VCaP (cell line): ENCODE data around the gene ATP6V1G3.
"Not testable (repeated sequence)": the region's sequence is repeated elsewhere in the genome, so short reads cannot be mapped to it uniquely, and the experiment has no call there.

ENCODE experiments used
- H3K27ac ChIP-seq: fragments of 450-650 bp; 2 replicates; pipeline ENCODE4 v1.5.1; 2017
- CTCF ChIP-seq: fragments of 450-650 bp; conservative IDR thresholded peaks from 2 replicates; pipeline ENCODE4 v1.5.1; 2017; ENCODE audit warnings: mild to moderate bottlenecking, moderate library complexity

ATP6V1G3 gene

DNA sequence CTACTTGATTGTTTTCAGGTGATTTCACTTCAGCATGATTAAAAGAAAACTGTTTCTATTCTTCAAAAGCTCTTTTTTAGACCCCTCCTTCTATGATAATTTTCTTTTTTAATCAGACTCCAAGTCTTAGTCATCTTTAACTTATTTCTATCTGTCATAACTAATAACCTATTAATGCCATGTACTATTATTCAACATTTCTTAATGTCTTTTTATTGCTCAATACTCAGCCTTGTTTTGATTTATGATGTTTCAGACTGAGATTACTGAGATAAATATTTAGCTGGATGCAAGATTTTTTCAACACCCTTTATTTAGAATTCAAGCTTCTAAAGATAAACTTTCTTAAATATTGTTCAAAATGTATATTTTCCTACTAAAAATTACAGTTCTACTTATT, 53.6 kb downstream of the ATP6V1G3 start:
- TF ChIP-seq CTCF: no peak
- no peak overlapping the region for H3K27ac ChIP-seq

GRCh38 chr1:198483645-198484044, 56.8 kb downstream of the ATP6V1G3 start:
- TF ChIP-seq CTCF: no peak
- H3K27ac ChIP-seq: no peak overlapping the region

DNA sequence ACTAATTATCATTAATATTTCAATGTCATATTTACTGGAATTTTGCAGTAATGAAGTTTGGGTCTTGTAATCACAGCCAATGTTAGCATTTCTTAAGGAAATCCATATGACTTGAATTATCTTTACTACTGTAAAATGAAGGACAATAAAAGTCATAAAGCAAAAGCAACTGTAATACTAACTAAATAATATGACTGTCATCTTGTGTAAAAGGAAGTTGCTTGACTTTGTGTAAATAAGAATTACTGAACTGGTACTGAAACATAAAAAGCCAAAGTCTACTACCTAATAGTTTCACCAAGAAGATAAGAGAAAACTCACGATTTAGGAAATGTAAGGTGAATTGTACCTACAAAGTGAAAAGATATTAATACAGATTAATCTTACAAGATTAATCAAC, 57.5 kb downstream of the ATP6V1G3 start:
- TF ChIP-seq CTCF: no peak

GRCh38 chr1:198481661-198482060, 58.8 kb downstream of the ATP6V1G3 start:
- no peak overlapping the region for H3K27ac ChIP-seq
- TF ChIP-seq CTCF: no peak

More for the DNA sequence above, 57.5 kb downstream of the ATP6V1G3 start:
- no peak overlapping the region for H3K27ac ChIP-seq

DNA sequence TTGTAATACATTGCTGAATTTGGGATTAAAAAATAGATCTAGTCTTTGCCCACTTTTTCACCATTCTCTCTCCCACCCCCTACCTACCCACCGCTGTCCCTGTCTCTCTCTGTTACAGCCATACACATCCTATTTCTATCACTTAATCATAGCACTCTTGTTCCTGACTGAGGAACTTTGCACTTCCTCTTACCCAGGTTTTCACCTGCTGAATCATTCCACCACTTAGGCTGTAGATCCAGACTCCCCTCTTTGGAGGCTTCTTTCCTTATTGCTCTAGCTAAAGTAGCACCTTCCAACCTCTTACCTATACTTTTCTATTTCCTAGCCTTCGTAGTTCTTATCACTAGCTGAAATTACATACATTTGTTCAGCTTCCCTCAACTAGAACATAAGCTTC, 59.6 kb downstream of the ATP6V1G3 start:
- no peak for TF ChIP-seq CTCF

DNA sequence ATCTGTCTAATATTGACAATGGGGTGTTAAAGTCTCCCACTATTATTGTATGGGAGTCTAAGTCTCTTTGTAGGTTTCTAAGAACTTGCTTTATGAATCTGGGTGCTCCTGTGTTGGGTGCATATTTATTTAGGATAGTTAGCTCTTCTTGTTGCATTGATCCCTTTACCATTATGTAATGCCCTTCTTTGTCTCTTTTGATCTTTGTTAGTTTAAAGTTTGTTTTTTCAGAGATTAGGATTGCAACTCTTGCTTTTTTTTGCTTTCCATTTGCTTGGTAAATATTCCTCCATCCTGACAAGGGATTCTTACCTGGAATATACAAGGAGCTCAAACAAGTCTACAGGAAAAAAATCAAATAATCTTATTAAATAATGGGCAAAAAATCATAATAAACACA, 63.1 kb downstream of the ATP6V1G3 start:
- H3K27ac ChIP-seq: not testable (repeated sequence)

More for the DNA sequence above, 59.6 kb downstream of the ATP6V1G3 start:
- H3K27ac ChIP-seq: no peak overlapping the region
